Measurements from ENCODE around the gene MED28.

MED28 gene

DNA sequence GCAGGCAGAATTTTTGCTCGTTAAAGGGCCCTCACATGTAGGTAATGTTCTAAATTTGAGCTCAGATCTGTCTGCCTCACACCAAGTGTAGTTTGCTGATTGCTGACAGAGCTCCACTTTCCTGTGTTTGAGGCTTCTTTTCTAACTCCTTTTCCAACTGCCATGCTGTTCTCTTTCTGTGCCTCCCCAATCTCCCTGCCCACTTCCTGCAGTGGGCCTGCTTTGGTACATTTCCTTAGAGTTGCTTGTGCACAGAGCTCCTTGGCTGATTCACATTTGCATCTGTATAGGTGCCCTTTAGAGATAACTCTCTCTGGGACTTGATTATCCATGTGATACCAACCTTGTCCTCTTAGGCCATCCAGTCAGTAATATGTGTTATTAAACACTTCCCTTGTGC, 4.5 kb downstream of the MED28 start:
- no CpG with 5 or more reads among the region's 1 CpG for WGBS, 2 donors (ENCODE audit: extremely low coverage in 2 of 2, insufficient read length in 2 of 2, insufficient replicate concordance in 1 of 2)
- Histone ChIP-seq H3K27ac (replicated peaks; ENCODE audit: low read length) (no peak overlapping the region), H3K9me3 (replicated peaks in 1 of 2; ENCODE audit: control insufficient read depth in 2 of 2, insufficient read depth in 1 of 2, low read depth in 1 of 2, low read length in 2 of 2) (no peaks in the 10 kb centered on the region), H3K79me1 (ENCODE audit: low read depth, low read length) (peaks cover 12% of the 10 kb centered on the region), H2BK15ac (ENCODE audit: low read length) (no peak overlapping the region), H2BK120ac (ENCODE audit: low read depth, low read length) (no peak overlapping the region), H3K18ac (ENCODE audit: low read length) (no peak overlapping the region), H3K4ac (ENCODE audit: low read length) (no peak overlapping the region), H3K14ac (ENCODE audit: low read length) (no peak overlapping the region), H2AK5ac (ENCODE audit: low read depth, low read length) (no peak overlapping the region), H2BK12ac (ENCODE audit: low read length) (no peak overlapping the region), H3K4me3 (ENCODE audit: low read length in 2 of 2) (no peak overlapping the region), H3K36me3 (replicated peaks in 1 of 2; ENCODE audit: control insufficient read depth in 2 of 2, insufficient read depth in 2 of 2, low read length in 2 of 2) (peaks cover 32 to 77% of the 10 kb centered on the region in 2 donors), H3K27me3 (ENCODE audit: control insufficient read depth in 3 of 3, insufficient read depth in 3 of 3, low read depth in 1 of 3, low read length in 3 of 3) (no peaks in the 10 kb centered on the region), H2BK5ac (ENCODE audit: low read length) (no peak overlapping the region), H4K8ac (ENCODE audit: low read depth, low read length) (no peak overlapping the region), H2AFZ (ENCODE audit: low read length) (no peak overlapping the region), H3K4me2 (ENCODE audit: insufficient read depth, low read length, poor library complexity, severe bottlenecking) (no peak overlapping the region), H4K91ac (ENCODE audit: low read depth, low read length, poor library complexity) (no peak overlapping the region), H3K4me1 (ENCODE audit: control insufficient read depth in 2 of 2, insufficient read depth in 1 of 2, low read depth in 1 of 2, low read length in 2 of 2) (no peaks in the 10 kb centered on the region), H3K9ac (ENCODE audit: low read depth, low read length, poor library complexity) (no peak overlapping the region), H3K23ac (ENCODE audit: low read depth, low read length, poor library complexity) (no peak overlapping the region)
- DNase-seq (ENCODE audit: low spot score), result no peak

DNA sequence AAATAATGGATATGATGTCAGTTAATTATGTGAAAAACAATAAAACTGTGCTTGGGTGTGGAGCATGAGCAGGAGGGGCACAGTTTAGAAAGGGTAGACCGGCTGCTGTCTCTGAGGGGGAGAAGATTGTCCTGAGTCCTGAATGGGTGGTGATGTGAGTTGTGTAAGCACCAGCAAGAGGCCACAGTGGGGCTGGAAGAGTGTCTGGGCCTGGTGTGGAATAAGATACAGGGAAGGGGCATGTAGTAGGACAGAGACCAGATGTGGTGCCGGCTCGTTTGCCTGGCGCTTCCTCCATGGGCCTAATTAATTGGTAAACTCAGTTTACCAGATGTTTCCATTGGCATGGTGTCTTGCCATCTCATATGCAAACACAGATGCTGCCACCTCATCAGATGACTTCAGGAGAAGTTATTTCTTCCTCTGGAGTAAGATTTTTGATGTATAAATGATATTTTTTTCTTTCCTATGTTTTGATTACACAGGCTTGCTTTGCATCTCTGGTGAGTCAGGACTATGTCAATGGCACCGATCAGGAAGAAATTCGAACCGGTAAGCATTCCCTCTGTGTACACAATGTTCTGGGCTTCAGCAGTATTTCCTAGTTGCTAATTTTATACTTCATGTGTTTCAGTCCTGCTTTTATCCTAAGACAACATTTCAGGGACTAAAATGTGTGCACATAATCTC, 5.1 kb downstream of the MED28 start:
- H3K27ac ChIP-seq (replicated peaks; ENCODE audit: low read length), result no peak overlapping the region
- H3K9ac ChIP-seq (ENCODE audit: low read depth, low read length, poor library complexity), result no peak overlapping the region
- H4K8ac ChIP-seq (ENCODE audit: low read depth, low read length), result no peak overlapping the region
- H3K4me3 ChIP-seq (ENCODE audit: low read length in 2 of 2), result no peak overlapping the region
- H2BK5ac ChIP-seq (ENCODE audit: low read length), result no peak overlapping the region
- H2BK120ac ChIP-seq (ENCODE audit: low read depth, low read length), result no peak overlapping the region
- H3K23ac ChIP-seq (ENCODE audit: low read depth, low read length, poor library complexity), result no peak overlapping the region
- H3K4me2 ChIP-seq (ENCODE audit: insufficient read depth, low read length, poor library complexity, severe bottlenecking), result no peak overlapping the region
- no peak overlapping the region for H2AK5ac ChIP-seq (ENCODE audit: low read depth, low read length)
- no peak overlapping the region for H3K14ac ChIP-seq (ENCODE audit: low read length)
- no peaks in the 10 kb centered on the region for H3K4me1 ChIP-seq (ENCODE audit: control insufficient read depth in 2 of 2, insufficient read depth in 1 of 2, low read depth in 1 of 2, low read length in 2 of 2)
- no peak overlapping the region for H4K91ac ChIP-seq (ENCODE audit: low read depth, low read length, poor library complexity)
- no peaks in the 10 kb centered on the region for H3K9me3 ChIP-seq (replicated peaks in 1 of 2; ENCODE audit: control insufficient read depth in 2 of 2, insufficient read depth in 1 of 2, low read depth in 1 of 2, low read length in 2 of 2)
- no peak overlapping the region for H2AFZ ChIP-seq (ENCODE audit: low read length)
- H3K27me3 ChIP-seq (ENCODE audit: control insufficient read depth in 3 of 3, insufficient read depth in 3 of 3, low read depth in 1 of 3, low read length in 3 of 3), result no peaks in the 10 kb centered on the region
- no CpG with 5 or more reads among the region's 7 CpGs for WGBS, 2 donors (ENCODE audit: extremely low coverage in 2 of 2, insufficient read length in 2 of 2, insufficient replicate concordance in 1 of 2)
- no peak for DNase-seq (ENCODE audit: low spot score)
- no peak overlapping the region for H3K18ac ChIP-seq (ENCODE audit: low read length)
- no peak overlapping the region for H3K4ac ChIP-seq (ENCODE audit: low read length)
- H2BK15ac ChIP-seq (ENCODE audit: low read length), result no peak overlapping the region
- peaks cover 35 to 83% of the 10 kb centered on the region in 2 donors for H3K36me3 ChIP-seq (replicated peaks in 1 of 2; ENCODE audit: control insufficient read depth in 2 of 2, insufficient read depth in 2 of 2, low read length in 2 of 2)
- H2BK12ac ChIP-seq (ENCODE audit: low read length), result no peak overlapping the region
- peaks cover 12% of the 10 kb centered on the region for H3K79me1 ChIP-seq (ENCODE audit: low read depth, low read length)

DNA sequence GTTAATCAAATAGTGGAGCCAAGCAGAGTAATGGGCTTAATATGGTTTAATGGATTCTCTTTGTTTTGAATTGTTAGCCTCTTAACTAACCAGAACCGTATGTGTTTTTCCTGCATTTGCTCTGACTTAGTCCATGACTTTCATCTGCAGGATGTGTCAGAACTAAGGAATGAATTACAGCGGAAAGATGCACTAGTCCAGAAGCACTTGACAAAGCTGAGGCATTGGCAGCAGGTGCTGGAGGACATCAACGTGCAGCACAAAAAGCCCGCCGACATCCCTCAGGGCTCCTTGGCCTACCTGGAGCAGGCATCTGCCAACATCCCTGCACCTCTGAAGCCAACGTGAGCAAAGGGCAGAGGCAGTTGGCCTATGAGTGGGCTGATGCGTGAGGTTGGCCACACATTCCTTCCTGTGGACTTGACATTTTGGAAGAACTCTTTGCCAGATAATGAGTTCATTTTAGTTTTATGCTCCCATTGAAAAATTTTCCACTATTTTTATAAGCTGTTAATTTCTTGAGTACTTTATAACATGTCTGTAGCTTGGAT, 9.1 kb downstream of the MED28 start:
- H2AFZ ChIP-seq (ENCODE audit: low read length), result no peak overlapping the region
- no peak overlapping the region for H2BK120ac ChIP-seq (ENCODE audit: low read depth, low read length)
- no peak overlapping the region for H2AK5ac ChIP-seq (ENCODE audit: low read depth, low read length)
- H2BK5ac ChIP-seq (ENCODE audit: low read length), result no peak overlapping the region
- no peaks in the 10 kb centered on the region for H3K9me3 ChIP-seq (replicated peaks in 1 of 2; ENCODE audit: control insufficient read depth in 2 of 2, insufficient read depth in 1 of 2, low read depth in 1 of 2, low read length in 2 of 2)
- H3K4ac ChIP-seq (ENCODE audit: low read length), result no peak overlapping the region
- H3K23ac ChIP-seq (ENCODE audit: low read depth, low read length, poor library complexity), result no peak overlapping the region
- no peak overlapping the region for H2BK12ac ChIP-seq (ENCODE audit: low read length)
- H3K9ac ChIP-seq (ENCODE audit: low read depth, low read length, poor library complexity), result no peak overlapping the region
- H4K91ac ChIP-seq (ENCODE audit: low read depth, low read length, poor library complexity), result no peak overlapping the region
- no peak overlapping the region for H3K18ac ChIP-seq (ENCODE audit: low read length)
- no peaks in the 10 kb centered on the region for H3K4me1 ChIP-seq (ENCODE audit: control insufficient read depth in 2 of 2, insufficient read depth in 1 of 2, low read depth in 1 of 2, low read length in 2 of 2)
- H3K79me1 ChIP-seq (ENCODE audit: low read depth, low read length), result peaks cover 6% of the 10 kb centered on the region
- H3K4me3 ChIP-seq (ENCODE audit: low read length in 2 of 2), result no peak overlapping the region
- H2BK15ac ChIP-seq (ENCODE audit: low read length), result no peak overlapping the region
- no peaks in the 10 kb centered on the region for H3K27me3 ChIP-seq (ENCODE audit: control insufficient read depth in 3 of 3, insufficient read depth in 3 of 3, low read depth in 1 of 3, low read length in 3 of 3)
- H4K8ac ChIP-seq (ENCODE audit: low read depth, low read length), result no peak overlapping the region
- no peak for DNase-seq (ENCODE audit: low spot score)
- H3K14ac ChIP-seq (ENCODE audit: low read length), result no peak overlapping the region
- no CpG with 5 or more reads among the region's 7 CpGs for WGBS, 2 donors (ENCODE audit: extremely low coverage in 2 of 2, insufficient read length in 2 of 2, insufficient replicate concordance in 1 of 2)
- H3K27ac ChIP-seq (replicated peaks; ENCODE audit: low read length), result no peak overlapping the region
- H3K36me3 ChIP-seq (replicated peaks in 1 of 2; ENCODE audit: control insufficient read depth in 2 of 2, insufficient read depth in 2 of 2, low read length in 2 of 2), result peaks cover 53 to 99% of the 10 kb centered on the region in 2 donors
- no peak overlapping the region for H3K4me2 ChIP-seq (ENCODE audit: insufficient read depth, low read length, poor library complexity, severe bottlenecking)

DNA sequence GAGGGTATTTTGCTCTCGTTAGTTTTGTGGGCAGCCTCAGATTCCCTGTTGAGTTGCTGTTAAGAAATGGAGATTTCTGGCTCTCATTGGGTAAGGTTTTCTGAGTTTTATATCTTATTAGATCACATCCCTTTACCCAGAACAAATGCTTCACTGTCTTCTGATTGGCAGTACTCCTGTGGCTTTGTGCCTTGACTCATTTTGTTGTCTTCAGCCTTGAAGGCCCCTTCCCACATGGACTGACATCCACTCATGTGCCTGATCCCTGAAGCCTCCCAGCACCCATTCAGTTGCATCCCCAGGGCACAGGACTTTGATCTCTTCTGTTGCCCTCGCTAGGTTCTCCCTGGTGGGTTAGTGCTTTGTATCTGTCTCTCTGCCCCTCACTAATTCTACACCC, 10.4 kb downstream of the MED28 start:
- Histone ChIP-seq H2BK120ac (ENCODE audit: low read depth, low read length) (no peak overlapping the region), H3K23ac (ENCODE audit: low read depth, low read length, poor library complexity) (no peak overlapping the region), H3K4me1 (ENCODE audit: control insufficient read depth in 2 of 2, insufficient read depth in 1 of 2, low read depth in 1 of 2, low read length in 2 of 2) (no peaks in the 10 kb centered on the region), H3K18ac (ENCODE audit: low read length) (no peak overlapping the region), H3K36me3 (replicated peaks in 1 of 2; ENCODE audit: control insufficient read depth in 2 of 2, insufficient read depth in 2 of 2, low read length in 2 of 2) (peaks cover 57 to 99% of the 10 kb centered on the region in 2 donors), H3K4ac (ENCODE audit: low read length) (no peak overlapping the region), H2BK12ac (ENCODE audit: low read length) (no peak overlapping the region), H3K9ac (ENCODE audit: low read depth, low read length, poor library complexity) (no peak overlapping the region), H3K27me3 (ENCODE audit: control insufficient read depth in 3 of 3, insufficient read depth in 3 of 3, low read depth in 1 of 3, low read length in 3 of 3) (no peaks in the 10 kb centered on the region), H3K9me3 (replicated peaks in 1 of 2; ENCODE audit: control insufficient read depth in 2 of 2, insufficient read depth in 1 of 2, low read depth in 1 of 2, low read length in 2 of 2) (no peaks in the 10 kb centered on the region), H4K91ac (ENCODE audit: low read depth, low read length, poor library complexity) (no peak overlapping the region), H3K4me2 (ENCODE audit: insufficient read depth, low read length, poor library complexity, severe bottlenecking) (no peak overlapping the region), H3K27ac (replicated peaks; ENCODE audit: low read length) (no peak overlapping the region), H3K79me1 (ENCODE audit: low read depth, low read length) (peaks cover 5% of the 10 kb centered on the region), H3K4me3 (ENCODE audit: low read length in 2 of 2) (no peak overlapping the region), H2BK5ac (ENCODE audit: low read length) (no peak overlapping the region), H4K8ac (ENCODE audit: low read depth, low read length) (no peak overlapping the region), H2AK5ac (ENCODE audit: low read depth, low read length) (no peak overlapping the region), H3K14ac (ENCODE audit: low read length) (no peak overlapping the region), H2AFZ (ENCODE audit: low read length) (no peak overlapping the region), H2BK15ac (ENCODE audit: low read length) (no peak overlapping the region)
- no peak for DNase-seq (ENCODE audit: low spot score)
- WGBS, 2 donors (ENCODE audit: extremely low coverage in 2 of 2, insufficient read length in 2 of 2, insufficient replicate concordance in 1 of 2), result no CpG with 5 or more reads among the region's 2 CpGs
